ENCODE measurements around the gene CACTIN.

CACTIN gene

GRCh38 chr19:3622224-3622623, 4.4 kb downstream of the CACTIN start:
- DNase-seq = no peak

GRCh38 chr19:3621689-3622088, 4.9 kb downstream of the CACTIN start:
- no peak for DNase-seq

GRCh38 chr19:3620817-3621547, 5.6 kb downstream of the CACTIN start:
- no peak for DNase-seq

- DNase-seq = no peak
These were observed 6.3 kb downstream of the CACTIN start for GRCh38 chr19:3620145-3620816.

GRCh38 chr19:3619631-3620012, 7.0 kb downstream of the CACTIN start:
- DNase-seq = no peak

GRCh38 chr19:3618811-3619630, 7.6 kb downstream of the CACTIN start:
- no peak for DNase-seq

GRCh38 chr19:3618144-3618810, 8.3 kb downstream of the CACTIN start:
- DNase-seq = no peak

- DNase-seq = no peak
These were observed 9.1 kb downstream of the CACTIN start for GRCh38 chr19:3617463-3617862.

GRCh38 chr19:3615524-3616135, 11.0 kb downstream of the CACTIN start:
- no peak for DNase-seq

- DNase-seq = no peak
These were observed 11.6 kb downstream of the CACTIN start for GRCh38 chr19:3614858-3615505.

GRCh38 chr19:3613818-3614661, 12.6 kb downstream of the CACTIN start:
- no peak for DNase-seq

GRCh38 chr19:3612901-3613741, 13.5 kb downstream of the CACTIN start:
- no peak for DNase-seq

- DNase-seq = no peak
These were observed 14.3 kb downstream of the CACTIN start for GRCh38 chr19:3612330-3612729.

- DNase-seq = no peak
These were observed 14.7 kb downstream of the CACTIN start for GRCh38 chr19:3611841-3612240.

- DNase-seq = no peak
These were observed 15.6 kb downstream of the CACTIN start for GRCh38 chr19:3610745-3611717.

- no peak for DNase-seq
These were observed 16.5 kb downstream of the CACTIN start for GRCh38 chr19:3609779-3610719.

GRCh38 chr19:3608750-3609322, 17.8 kb downstream of the CACTIN start:
- DNase-seq = no peak

Data from NCI-H2107 (cell line).